ENCODE data around the gene ARRB1.

- TF ChIP-seq CTCF (IDR thresholded peaks at IDR 0.05; ENCODE audit: low read depth, low read length) = no peak
- no peak for TF ChIP-seq EZH2phosphoT487 (IDR thresholded peaks at IDR 0.05; ENCODE audit: low read depth)
Observed at GRCh38 chr11:75334402-75334891, 17.0 kb downstream of the ARRB1 start.

All from OCI-LY3 (cell line).